K562 (cell line): ENCODE results near the gene SPINK4. TPM values are rescaled to one million over a fixed set of nuclear protein-coding genes. Genes with fewer than 3 reads are reported as not detected.

ENCODE experiments used
- MAFG ChIP-seq: fragments of 450-650 bp; conservative IDR thresholded peaks from 2 replicates; pipeline ENCODE4 v1.6.1; 2016; ENCODE audit warnings: missing genetic modification characterization, missing compliant biosample characterization
- SAFB2 ChIP-seq: fragments of 200-400 bp; formaldehyde crosslinking; IDR thresholded peaks from 2 replicates; pipeline ENCODE4 v1.6.1; 2018; ENCODE audit warnings: borderline replicate concordance, low read length, low read depth, moderate library complexity; ENCODE audit not compliant: severe bottlenecking
- SMC3 ChIP-seq: conservative IDR thresholded peaks from 2 replicates; pipeline ENCODE4 v1.6.1; 2011; ENCODE audit warnings: low read depth, low read length, improper control_type of control experiment; ENCODE audit not compliant: insufficient read depth
- polyA plus RNA-seq, 8 experiments: library from polyadenylated mRNA; depleted of rRNA in 4 of 8; stranded (reverse) in 5 of 8; unstranded in 3 of 8; fragments of >200 nt; fragmentation: Nextera tagmentation in 2 of 8; fragmentation: Illumina TruSeq in 1 of 8; extraction: Ambion mirVana in 2 of 8; extraction: Trizol in 1 of 8; gene quantifications; 2 replicates each; pipeline versions ENCODE4 v1.2.1 to v1.2.3, GENCODE V29; 2011 to 2014; ENCODE audit warnings: inconsistent platforms in 1 of 8, missing spikeins in 1 of 8
- total RNA-seq, 7 experiments: library from RNA; depleted of rRNA in 6 of 7; stranded (reverse); fragments of >200 nt in 6 of 7; fragmentation: Illumina TruSeq in 2 of 7; extraction: Trizol in 2 of 7; gene quantifications; 2 replicates each; pipeline versions ENCODE4 v1.2.1 to v1.2.3, GENCODE V29; 2011 to 2021; ENCODE audit warnings: low replicate concordance in 1 of 7
- TF ChIP-seq, protein P1 (sequence below), 2 experiments: fragments of 450-650 bp; formaldehyde crosslinking in 1 of 2; IDR thresholded peaks; 2 replicates each; pipeline versions ENCODE4 v1.4.0 to v1.6.1; 2014 to 2020; ENCODE audit warnings: mild to moderate bottlenecking in 2 of 2, borderline replicate concordance in 1 of 2, low read depth in 1 of 2

Gene SPINK4
- total and polyA plus RNA-seq, 9 of the 15 experiments (the other 6 are each of a cell fraction or from before 2014, with no cell fraction given) = 0.74 to 5.5 (median 2.1) TPM; not detected in 2

GRCh38 chr9:33287087-33287490 lies 47.1 kb downstream of the SPINK4 start (continued):
- no peak for TF ChIP-seq SAFB2
- TF ChIP-seq, protein P1, sequence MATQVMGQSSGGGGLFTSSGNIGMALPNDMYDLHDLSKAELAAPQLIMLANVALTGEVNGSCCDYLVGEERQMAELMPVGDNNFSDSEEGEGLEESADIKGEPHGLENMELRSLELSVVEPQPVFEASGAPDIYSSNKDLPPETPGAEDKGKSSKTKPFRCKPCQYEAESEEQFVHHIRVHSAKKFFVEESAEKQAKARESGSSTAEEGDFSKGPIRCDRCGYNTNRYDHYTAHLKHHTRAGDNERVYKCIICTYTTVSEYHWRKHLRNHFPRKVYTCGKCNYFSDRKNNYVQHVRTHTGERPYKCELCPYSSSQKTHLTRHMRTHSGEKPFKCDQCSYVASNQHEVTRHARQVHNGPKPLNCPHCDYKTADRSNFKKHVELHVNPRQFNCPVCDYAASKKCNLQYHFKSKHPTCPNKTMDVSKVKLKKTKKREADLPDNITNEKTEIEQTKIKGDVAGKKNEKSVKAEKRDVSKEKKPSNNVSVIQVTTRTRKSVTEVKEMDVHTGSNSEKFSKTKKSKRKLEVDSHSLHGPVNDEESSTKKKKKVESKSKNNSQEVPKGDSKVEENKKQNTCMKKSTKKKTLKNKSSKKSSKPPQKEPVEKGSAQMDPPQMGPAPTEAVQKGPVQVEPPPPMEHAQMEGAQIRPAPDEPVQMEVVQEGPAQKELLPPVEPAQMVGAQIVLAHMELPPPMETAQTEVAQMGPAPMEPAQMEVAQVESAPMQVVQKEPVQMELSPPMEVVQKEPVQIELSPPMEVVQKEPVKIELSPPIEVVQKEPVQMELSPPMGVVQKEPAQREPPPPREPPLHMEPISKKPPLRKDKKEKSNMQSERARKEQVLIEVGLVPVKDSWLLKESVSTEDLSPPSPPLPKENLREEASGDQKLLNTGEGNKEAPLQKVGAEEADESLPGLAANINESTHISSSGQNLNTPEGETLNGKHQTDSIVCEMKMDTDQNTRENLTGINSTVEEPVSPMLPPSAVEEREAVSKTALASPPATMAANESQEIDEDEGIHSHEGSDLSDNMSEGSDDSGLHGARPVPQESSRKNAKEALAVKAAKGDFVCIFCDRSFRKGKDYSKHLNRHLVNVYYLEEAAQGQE (IDR thresholded peaks at IDR 0.05; ENCODE audit: borderline replicate concordance) = peak; percentile 20; the same call in 1 of the 2 replicates
- TF ChIP-seq, protein P1 (CRISPR knock-in tag; IDR thresholded peaks at IDR 0.05; ENCODE audit: low read depth) = no peak
- TF ChIP-seq MAFG (tag) = 0 out of 2 replicates have a peak, but pooled peaks have one; percentile 22
- 0 out of 2 replicates have a peak, but pooled peaks have one; percentile 11 for TF ChIP-seq SMC3
